ENCODE results near the gene FCRLB. TPM values are rescaled to one million over a fixed set of nuclear protein-coding genes. Genes with fewer than 3 reads are reported as not detected.
A peak's percentile ranks its signal among the peaks of the same experiment; 100 is the strongest.

Gene FCRLB
- total RNA-seq, 1 donor from 2014 or later: not detected

DNA sequence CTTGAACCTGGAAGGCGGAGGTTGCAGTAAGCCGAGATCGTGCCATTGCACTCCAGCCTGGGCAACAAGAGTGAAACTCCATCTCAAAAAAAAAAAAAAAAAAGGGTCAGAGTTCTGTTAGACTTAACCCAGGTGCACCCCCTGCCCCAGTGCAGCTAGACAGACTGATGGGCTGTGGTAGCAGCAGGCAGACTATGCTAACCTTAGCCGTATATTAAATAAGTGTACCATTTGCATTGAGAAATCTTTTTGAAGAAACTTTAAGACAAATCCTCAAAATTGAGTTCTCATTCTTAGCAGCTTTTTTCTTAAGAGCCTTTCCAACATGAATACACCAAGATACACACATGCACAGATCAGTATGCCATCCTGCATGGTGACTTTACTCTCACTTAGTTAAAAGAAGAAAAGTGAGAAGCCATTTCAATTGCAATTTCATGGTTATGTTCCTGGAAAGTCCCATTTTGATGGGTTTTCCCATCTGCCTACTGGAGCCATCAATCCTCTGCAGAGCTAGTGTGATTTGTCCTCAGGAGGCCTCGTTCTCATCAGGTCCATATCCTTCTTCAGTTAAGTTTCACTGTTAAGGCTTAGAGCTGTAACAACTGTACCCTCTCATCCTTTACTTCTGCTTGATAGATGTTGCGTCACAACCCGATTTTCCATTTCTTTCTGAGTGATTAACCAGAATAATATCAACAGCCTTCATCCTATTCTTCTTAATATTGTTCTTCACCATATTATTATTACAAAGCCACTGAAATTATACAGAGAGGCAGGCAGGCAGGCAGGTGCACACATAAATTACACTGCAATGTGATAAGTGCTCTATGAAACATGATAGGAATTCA lies 7.3 kb downstream of the FCRLB start:
- H3K4me1 Mint-ChIP-seq: peaks cover 6% of the 10 kb centered on the region
- DNase-seq (ENCODE audit: low spot score): no peak
- Histone ChIP-seq H3K79me2 (ENCODE audit: low read depth) (no peaks in the 10 kb centered on the region), H3K4me2 (no peak overlapping the region), H3K4me1 (peaks cover 5% of the 10 kb centered on the region), H2AFZ (replicated peaks) (no peak overlapping the region), H3K4me3 (no peak overlapping the region), H4K20me1 (ENCODE audit: low read depth) (no peaks in the 10 kb centered on the region), H3K9ac (no peak overlapping the region), H3K9me3 (ENCODE audit: low read depth) (no peaks in the 10 kb centered on the region), H3K27me3 (peaks cover 82% of the 10 kb centered on the region), H3F3A (ENCODE audit: low read depth) (peaks cover 6% of the 10 kb centered on the region), H3K27ac (no peak overlapping the region), H3K36me3 (no peaks in the 10 kb centered on the region)
- no peaks in the 10 kb centered on the region for H3K36me3 Mint-ChIP-seq
- peaks cover 19% of the 10 kb centered on the region for H3K27me3 Mint-ChIP-seq (ENCODE audit: insufficient read depth, low read depth)
- no peak overlapping the region for H3K27ac Mint-ChIP-seq
- TF ChIP-seq, protein P1, sequence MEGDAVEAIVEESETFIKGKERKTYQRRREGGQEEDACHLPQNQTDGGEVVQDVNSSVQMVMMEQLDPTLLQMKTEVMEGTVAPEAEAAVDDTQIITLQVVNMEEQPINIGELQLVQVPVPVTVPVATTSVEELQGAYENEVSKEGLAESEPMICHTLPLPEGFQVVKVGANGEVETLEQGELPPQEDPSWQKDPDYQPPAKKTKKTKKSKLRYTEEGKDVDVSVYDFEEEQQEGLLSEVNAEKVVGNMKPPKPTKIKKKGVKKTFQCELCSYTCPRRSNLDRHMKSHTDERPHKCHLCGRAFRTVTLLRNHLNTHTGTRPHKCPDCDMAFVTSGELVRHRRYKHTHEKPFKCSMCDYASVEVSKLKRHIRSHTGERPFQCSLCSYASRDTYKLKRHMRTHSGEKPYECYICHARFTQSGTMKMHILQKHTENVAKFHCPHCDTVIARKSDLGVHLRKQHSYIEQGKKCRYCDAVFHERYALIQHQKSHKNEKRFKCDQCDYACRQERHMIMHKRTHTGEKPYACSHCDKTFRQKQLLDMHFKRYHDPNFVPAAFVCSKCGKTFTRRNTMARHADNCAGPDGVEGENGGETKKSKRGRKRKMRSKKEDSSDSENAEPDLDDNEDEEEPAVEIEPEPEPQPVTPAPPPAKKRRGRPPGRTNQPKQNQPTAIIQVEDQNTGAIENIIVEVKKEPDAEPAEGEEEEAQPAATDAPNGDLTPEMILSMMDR (IDR thresholded peaks at IDR 0.05): no peak
- TF ChIP-seq EZH2 (IDR thresholded peaks at IDR 0.05) (no peak), EZH2phosphoT487 (IDR thresholded peaks at IDR 0.05) (no peak)
- peak overlapping the region; percentile 93 for H3K4me3 Mint-ChIP-seq
- no peaks in the 10 kb centered on the region for H3K9me3 Mint-ChIP-seq

DNA sequence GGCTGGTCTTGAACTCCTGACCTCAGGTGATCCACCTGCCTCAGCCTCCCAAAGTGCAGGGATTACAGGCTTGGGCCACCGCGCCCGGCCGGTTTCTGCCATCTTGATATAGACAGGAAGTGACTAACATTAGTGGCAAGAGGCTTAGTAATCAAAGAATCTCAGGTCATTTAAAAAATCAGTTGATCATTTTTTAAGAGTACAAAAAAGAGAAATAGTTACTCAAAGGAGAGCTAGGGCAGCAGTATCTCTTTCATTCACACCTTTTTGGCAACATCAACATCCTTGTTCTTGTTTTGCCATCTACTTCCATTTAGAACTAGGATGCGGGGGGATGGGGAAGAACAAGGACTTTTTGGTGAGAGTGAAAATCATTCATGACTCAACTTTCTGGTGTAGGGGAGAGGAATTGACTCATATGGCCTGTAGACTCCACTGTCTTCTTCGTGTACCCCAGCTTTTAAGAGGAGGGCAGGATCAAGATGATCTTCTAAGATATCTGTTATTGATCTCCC lies 8.8 kb downstream of the FCRLB start:
- Mint-ChIP-seq H3K9me3 (no peaks in the 10 kb centered on the region), H3K36me3 (no peaks in the 10 kb centered on the region), H3K4me1 (peaks cover 6% of the 10 kb centered on the region), H3K27me3 (ENCODE audit: insufficient read depth, low read depth) (peaks cover 13% of the 10 kb centered on the region), H3K4me3 (no peak overlapping the region), H3K27ac (no peak overlapping the region)
- no peaks in the 10 kb centered on the region for H3K9me3 ChIP-seq (ENCODE audit: low read depth)
- H3K79me2 ChIP-seq (ENCODE audit: low read depth): no peaks in the 10 kb centered on the region
- no peak overlapping the region for H3K4me2 ChIP-seq
- TF ChIP-seq EZH2 (IDR thresholded peaks at IDR 0.05) (no peak), EZH2phosphoT487 (IDR thresholded peaks at IDR 0.05) (no peak)
- TF ChIP-seq, protein P1 (IDR thresholded peaks at IDR 0.05): no peak
- peaks cover 67% of the 10 kb centered on the region for H3K27me3 ChIP-seq
- H3K4me1 ChIP-seq: peaks cover 5% of the 10 kb centered on the region
- no peak for DNase-seq (ENCODE audit: low spot score)
- peaks cover 6% of the 10 kb centered on the region for H3F3A ChIP-seq (ENCODE audit: low read depth)
- H3K36me3 ChIP-seq: no peaks in the 10 kb centered on the region
- no peak overlapping the region for H3K27ac ChIP-seq
- no peak overlapping the region for H2AFZ ChIP-seq (replicated peaks)
- H3K9ac ChIP-seq: no peak overlapping the region
- H4K20me1 ChIP-seq (ENCODE audit: low read depth): no peaks in the 10 kb centered on the region
- H3K4me3 ChIP-seq: no peak overlapping the region

DNA sequence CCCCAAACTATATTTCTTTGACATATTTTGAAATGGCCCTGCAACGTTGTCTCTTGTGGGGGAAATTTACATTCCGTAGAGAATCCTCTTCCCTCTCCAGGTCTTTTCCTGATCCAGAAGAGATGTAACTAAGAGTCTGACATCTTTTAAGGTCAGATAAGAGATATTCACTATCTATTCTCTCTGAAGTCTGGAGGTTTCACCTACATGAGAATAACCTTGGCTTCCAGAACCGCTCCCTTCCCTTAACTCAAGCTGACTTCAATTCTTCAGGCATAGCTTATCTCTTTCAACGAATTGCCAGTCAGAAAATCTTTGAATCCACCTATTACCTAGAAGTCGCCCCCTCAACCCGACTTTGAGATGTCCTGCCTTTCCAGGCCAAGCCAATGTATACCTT lies 9.9 kb downstream of the FCRLB start:
- no peaks in the 10 kb centered on the region for H3K9me3 ChIP-seq (ENCODE audit: low read depth)
- H3K4me1 ChIP-seq: no peaks in the 10 kb centered on the region
- no peaks in the 10 kb centered on the region for H3K79me2 ChIP-seq (ENCODE audit: low read depth)
- H3F3A ChIP-seq (ENCODE audit: low read depth): no peaks in the 10 kb centered on the region
- no peaks in the 10 kb centered on the region for H4K20me1 ChIP-seq (ENCODE audit: low read depth)
- H2AFZ ChIP-seq (replicated peaks): no peak overlapping the region
- peaks cover 4% of the 10 kb centered on the region for H3K27me3 Mint-ChIP-seq (ENCODE audit: insufficient read depth, low read depth)
- H3K27ac Mint-ChIP-seq: no peak overlapping the region
- no peak overlapping the region for H3K4me3 Mint-ChIP-seq
- no peak overlapping the region for H3K4me2 ChIP-seq
- H3K36me3 Mint-ChIP-seq: no peaks in the 10 kb centered on the region
- no peaks in the 10 kb centered on the region for H3K9me3 Mint-ChIP-seq
- TF ChIP-seq, protein P1 (IDR thresholded peaks at IDR 0.05): no peak
- TF ChIP-seq EZH2phosphoT487 (IDR thresholded peaks at IDR 0.05) (no peak), EZH2 (IDR thresholded peaks at IDR 0.05) (no peak)
- no peak for DNase-seq (ENCODE audit: low spot score)
- no peak overlapping the region for H3K4me3 ChIP-seq
- no peaks in the 10 kb centered on the region for H3K36me3 ChIP-seq
- no peak overlapping the region for H3K9ac ChIP-seq
- H3K4me1 Mint-ChIP-seq: peaks cover 2% of the 10 kb centered on the region
- peaks cover 56% of the 10 kb centered on the region for H3K27me3 ChIP-seq
- H3K27ac ChIP-seq: no peak overlapping the region
